K562 (cell line): ENCODE results near the gene ATF4. TPM values are rescaled to one million over a fixed set of nuclear protein-coding genes. Genes with fewer than 3 reads are reported as not detected.
A peak's percentile ranks its signal among the peaks of the same experiment; 100 is the strongest.

Experiments
- FOXA1 ChIP-seq: fragments of 450-650 bp; IDR thresholded peaks from 2 replicates; pipeline ENCODE4 v1.6.1; 2016; ENCODE audit warnings: mild to moderate bottlenecking, borderline replicate concordance
- NBN ChIP-seq: fragments of 450-650 bp; IDR thresholded peaks from 2 replicates; pipeline ENCODE4 v1.6.1; 2016; ENCODE audit warnings: low read depth, mild to moderate bottlenecking
- PYGO2 ChIP-seq: fragments of 450-650 bp; IDR thresholded peaks from 2 replicates; pipeline ENCODE4 v1.6.1; 2016; ENCODE audit warnings: mild to moderate bottlenecking, missing genetic modification characterization, moderate library complexity, missing compliant biosample characterization
- TEAD1 ChIP-seq, 2 experiments: fragments of 450-650 bp in 1 of 2; sonication (generic) in 1 of 2; formaldehyde crosslinking; IDR thresholded peaks; 2 replicates each; pipeline versions ENCODE4 v1.4.0 to v1.8.0; 2020 to 2022; ENCODE audit warnings: mild to moderate bottlenecking in 2 of 2, missing genetic modification reagents in 1 of 2
- THRA ChIP-seq: fragments of 450-650 bp; IDR thresholded peaks from 2 replicates; pipeline ENCODE4 v1.6.1; 2017; ENCODE audit warnings: mild to moderate bottlenecking, moderate library complexity
- WHSC1 ChIP-seq: IDR thresholded peaks from one replicate; pipeline ENCODE4 v1.6.1; 2012; ENCODE audit warnings: low read length, control low read depth, inconsistent platforms
- ZFPM2 ChIP-seq: fragments of 250-450 bp; sonication (Bioruptor Pico); IDR thresholded peaks from 2 replicates; pipeline ENCODE4 v1.5.1; 2022; ENCODE audit warnings: mild to moderate bottlenecking
- ZNF586 ChIP-seq: fragments of 450-650 bp; formaldehyde crosslinking; conservative IDR thresholded peaks from 2 replicates; pipeline ENCODE4 v1.4.0; 2020; ENCODE audit warnings: mild to moderate bottlenecking, moderate library complexity
- polyA plus RNA-seq, 8 experiments: library from polyadenylated mRNA; depleted of rRNA in 4 of 8; stranded (reverse) in 5 of 8; unstranded in 3 of 8; fragments of >200 nt; fragmentation: Nextera tagmentation in 2 of 8; fragmentation: Illumina TruSeq in 1 of 8; extraction: Ambion mirVana in 2 of 8; extraction: Trizol in 1 of 8; gene quantifications; 2 replicates each; pipeline versions ENCODE4 v1.2.1 to v1.2.3, GENCODE V29; 2011 to 2014; ENCODE audit warnings: inconsistent platforms in 1 of 8, missing spikeins in 1 of 8
- total RNA-seq, 7 experiments: library from RNA; depleted of rRNA in 6 of 7; stranded (reverse); fragments of >200 nt in 6 of 7; fragmentation: Illumina TruSeq in 2 of 7; extraction: Trizol in 2 of 7; gene quantifications; 2 replicates each; pipeline versions ENCODE4 v1.2.1 to v1.2.3, GENCODE V29; 2011 to 2021; ENCODE audit warnings: low replicate concordance in 1 of 7
- TF ChIP-seq, protein P1 (sequence below): fragments of 450-650 bp; formaldehyde crosslinking; IDR thresholded peaks from 2 replicates; pipeline ENCODE4 v1.4.0; 2020; ENCODE audit warnings: mild to moderate bottlenecking
- TF ChIP-seq, protein P2 (sequence below): sonication (generic); formaldehyde crosslinking; IDR thresholded peaks from 2 replicates; pipeline ENCODE4 v1.8.0; 2023; ENCODE audit warnings: mild to moderate bottlenecking, missing genetic modification reagents
- TF ChIP-seq, protein P3 (sequence below): fragments of 250-450 bp; sonication (Bioruptor Pico); IDR thresholded peaks from 2 replicates; pipeline ENCODE4 v1.5.0; 2021; ENCODE audit warnings: mild to moderate bottlenecking, borderline replicate concordance

Gene ATF4
- total and polyA plus RNA-seq, 9 of the 15 experiments (the other 6 are each of a cell fraction or from before 2014, with no cell fraction given), result 93.1 to 723 (median 355) TPM

- TF ChIP-seq, protein P1, sequence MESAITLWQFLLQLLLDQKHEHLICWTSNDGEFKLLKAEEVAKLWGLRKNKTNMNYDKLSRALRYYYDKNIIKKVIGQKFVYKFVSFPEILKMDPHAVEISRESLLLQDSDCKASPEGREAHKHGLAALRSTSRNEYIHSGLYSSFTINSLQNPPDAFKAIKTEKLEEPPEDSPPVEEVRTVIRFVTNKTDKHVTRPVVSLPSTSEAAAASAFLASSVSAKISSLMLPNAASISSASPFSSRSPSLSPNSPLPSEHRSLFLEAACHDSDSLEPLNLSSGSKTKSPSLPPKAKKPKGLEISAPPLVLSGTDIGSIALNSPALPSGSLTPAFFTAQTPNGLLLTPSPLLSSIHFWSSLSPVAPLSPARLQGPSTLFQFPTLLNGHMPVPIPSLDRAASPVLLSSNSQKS (CRISPR knock-in tag), result no peak
- TF ChIP-seq TEAD1 (CRISPR knock-in tag; IDR thresholded peaks at IDR 0.05) (peak in 1 of 2 experiments; percentile 33; a peak in 1 of 4 replicates), PYGO2 (no peak), FOXA1 (no peak), ZFPM2 (no peak), ZNF586 (CRISPR knock-in tag) (no peak), NBN (0 out of 2 replicates have a peak, but pooled peaks have one; percentile 27), WHSC1 (no peak), THRA (no peak)
- TF ChIP-seq, protein P2, sequence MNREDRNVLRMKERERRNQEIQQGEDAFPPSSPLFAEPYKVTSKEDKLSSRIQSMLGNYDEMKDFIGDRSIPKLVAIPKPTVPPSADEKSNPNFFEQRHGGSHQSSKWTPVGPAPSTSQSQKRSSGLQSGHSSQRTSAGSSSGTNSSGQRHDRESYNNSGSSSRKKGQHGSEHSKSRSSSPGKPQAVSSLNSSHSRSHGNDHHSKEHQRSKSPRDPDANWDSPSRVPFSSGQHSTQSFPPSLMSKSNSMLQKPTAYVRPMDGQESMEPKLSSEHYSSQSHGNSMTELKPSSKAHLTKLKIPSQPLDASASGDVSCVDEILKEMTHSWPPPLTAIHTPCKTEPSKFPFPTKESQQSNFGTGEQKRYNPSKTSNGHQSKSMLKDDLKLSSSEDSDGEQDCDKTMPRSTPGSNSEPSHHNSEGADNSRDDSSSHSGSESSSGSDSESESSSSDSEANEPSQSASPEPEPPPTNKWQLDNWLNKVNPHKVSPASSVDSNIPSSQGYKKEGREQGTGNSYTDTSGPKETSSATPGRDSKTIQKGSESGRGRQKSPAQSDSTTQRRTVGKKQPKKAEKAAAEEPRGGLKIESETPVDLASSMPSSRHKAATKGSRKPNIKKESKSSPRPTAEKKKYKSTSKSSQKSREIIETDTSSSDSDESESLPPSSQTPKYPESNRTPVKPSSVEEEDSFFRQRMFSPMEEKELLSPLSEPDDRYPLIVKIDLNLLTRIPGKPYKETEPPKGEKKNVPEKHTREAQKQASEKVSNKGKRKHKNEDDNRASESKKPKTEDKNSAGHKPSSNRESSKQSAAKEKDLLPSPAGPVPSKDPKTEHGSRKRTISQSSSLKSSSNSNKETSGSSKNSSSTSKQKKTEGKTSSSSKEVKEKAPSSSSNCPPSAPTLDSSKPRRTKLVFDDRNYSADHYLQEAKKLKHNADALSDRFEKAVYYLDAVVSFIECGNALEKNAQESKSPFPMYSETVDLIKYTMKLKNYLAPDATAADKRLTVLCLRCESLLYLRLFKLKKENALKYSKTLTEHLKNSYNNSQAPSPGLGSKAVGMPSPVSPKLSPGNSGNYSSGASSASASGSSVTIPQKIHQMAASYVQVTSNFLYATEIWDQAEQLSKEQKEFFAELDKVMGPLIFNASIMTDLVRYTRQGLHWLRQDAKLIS (CRISPR knock-in tag), result peak; percentile 32; the same call in 1 of the 2 replicates
- TF ChIP-seq, protein P3, sequence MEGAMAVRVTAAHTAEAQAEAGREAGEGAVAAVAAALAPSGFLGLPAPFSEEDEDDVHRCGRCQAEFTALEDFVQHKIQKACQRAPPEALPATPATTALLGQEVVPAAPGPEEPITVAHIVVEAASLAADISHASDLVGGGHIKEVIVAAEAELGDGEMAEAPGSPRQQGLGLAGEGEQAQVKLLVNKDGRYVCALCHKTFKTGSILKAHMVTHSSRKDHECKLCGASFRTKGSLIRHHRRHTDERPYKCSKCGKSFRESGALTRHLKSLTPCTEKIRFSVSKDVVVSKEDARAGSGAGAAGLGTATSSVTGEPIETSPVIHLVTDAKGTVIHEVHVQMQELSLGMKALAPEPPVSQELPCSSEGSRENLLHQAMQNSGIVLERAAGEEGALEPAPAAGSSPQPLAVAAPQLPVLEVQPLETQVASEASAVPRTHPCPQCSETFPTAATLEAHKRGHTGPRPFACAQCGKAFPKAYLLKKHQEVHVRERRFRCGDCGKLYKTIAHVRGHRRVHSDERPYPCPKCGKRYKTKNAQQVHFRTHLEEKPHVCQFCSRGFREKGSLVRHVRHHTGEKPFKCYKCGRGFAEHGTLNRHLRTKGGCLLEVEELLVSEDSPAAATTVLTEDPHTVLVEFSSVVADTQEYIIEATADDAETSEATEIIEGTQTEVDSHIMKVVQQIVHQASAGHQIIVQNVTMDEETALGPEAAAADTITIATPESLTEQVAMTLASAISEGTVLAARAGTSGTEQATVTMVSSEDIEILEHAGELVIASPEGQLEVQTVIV (CRISPR knock-in tag), result no peak
Measured at GRCh38 chr22:39472570-39473556, 47.5 kb upstream of the ATF4 start (continued).
